AG09309 (cell line): Measurements from ENCODE around the gene ATG16L2.
"Not testable (repeated sequence)": the region's sequence is repeated elsewhere in the genome, so short reads cannot be mapped to it uniquely, and the experiment has no call there.

Experiments used
- DNase-seq: peaks from one replicate; pipeline ENCODE4 v3.0.0-alpha.2; 2010; ENCODE audit warnings: low read depth
- H3K4me3 ChIP-seq: 2 replicates; pipeline ENCODE4 v1.5.1; 2011; ENCODE audit warnings: mild to moderate bottlenecking, low read depth, low read length, moderate library complexity; ENCODE audit not compliant: control insufficient read depth
- TF ChIP-seq, protein P1 (sequence below): IDR thresholded peaks from 2 replicates; pipeline ENCODE4 v1.5.1; 2011; ENCODE audit warnings: mild to moderate bottlenecking, low read depth, low read length, inconsistent platforms; ENCODE audit not compliant: insufficient read depth, control insufficient read depth; ENCODE audit errors: missing control alignments

ATG16L2 gene

DNA sequence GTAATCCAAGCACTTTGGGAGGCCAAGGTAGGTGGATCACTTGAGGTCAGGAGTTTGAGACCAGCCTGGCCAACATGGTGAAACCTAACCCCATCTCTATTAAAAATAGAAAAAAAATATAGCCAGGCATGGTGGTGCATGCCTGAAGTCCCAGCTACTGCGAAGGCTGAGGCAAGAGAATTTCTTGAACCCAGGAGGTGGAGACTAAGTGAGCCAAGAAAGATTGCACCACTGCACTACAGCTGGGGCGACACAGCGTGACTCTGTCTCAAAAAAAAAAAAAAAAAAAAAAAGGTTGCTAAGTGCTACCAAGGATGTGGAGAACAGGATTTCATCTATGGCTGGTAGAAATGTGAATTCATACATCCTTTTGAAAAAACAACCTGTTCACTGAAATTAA is 36.6 kb downstream of the ATG16L2 start:
- H3K4me3 ChIP-seq: no peak overlapping the region
- TF ChIP-seq, protein P1, sequence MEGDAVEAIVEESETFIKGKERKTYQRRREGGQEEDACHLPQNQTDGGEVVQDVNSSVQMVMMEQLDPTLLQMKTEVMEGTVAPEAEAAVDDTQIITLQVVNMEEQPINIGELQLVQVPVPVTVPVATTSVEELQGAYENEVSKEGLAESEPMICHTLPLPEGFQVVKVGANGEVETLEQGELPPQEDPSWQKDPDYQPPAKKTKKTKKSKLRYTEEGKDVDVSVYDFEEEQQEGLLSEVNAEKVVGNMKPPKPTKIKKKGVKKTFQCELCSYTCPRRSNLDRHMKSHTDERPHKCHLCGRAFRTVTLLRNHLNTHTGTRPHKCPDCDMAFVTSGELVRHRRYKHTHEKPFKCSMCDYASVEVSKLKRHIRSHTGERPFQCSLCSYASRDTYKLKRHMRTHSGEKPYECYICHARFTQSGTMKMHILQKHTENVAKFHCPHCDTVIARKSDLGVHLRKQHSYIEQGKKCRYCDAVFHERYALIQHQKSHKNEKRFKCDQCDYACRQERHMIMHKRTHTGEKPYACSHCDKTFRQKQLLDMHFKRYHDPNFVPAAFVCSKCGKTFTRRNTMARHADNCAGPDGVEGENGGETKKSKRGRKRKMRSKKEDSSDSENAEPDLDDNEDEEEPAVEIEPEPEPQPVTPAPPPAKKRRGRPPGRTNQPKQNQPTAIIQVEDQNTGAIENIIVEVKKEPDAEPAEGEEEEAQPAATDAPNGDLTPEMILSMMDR: no peak
- DNase-seq: no peak

DNA sequence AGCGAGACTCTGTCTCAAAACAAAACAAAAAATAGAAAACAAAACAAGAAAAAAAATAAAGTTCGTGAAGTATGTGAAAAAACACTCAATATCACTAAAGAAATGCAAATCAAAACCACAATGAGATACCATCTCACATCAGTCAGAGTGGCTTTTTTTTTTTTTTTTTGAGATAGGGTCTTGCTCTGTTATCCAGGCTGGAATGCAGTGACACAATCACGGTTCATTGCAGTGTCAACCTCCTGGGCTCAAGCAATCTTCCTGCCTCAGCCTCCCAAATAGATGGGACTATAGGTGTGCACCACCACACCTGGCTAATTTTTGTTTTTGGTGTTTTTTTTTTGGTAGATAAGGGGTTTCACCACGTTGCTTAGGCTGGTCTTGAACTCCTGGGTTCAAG is 37.5 kb downstream of the ATG16L2 start:
- no peak overlapping the region for H3K4me3 ChIP-seq
- TF ChIP-seq, protein P1: no peak
- no peak for DNase-seq

DNA sequence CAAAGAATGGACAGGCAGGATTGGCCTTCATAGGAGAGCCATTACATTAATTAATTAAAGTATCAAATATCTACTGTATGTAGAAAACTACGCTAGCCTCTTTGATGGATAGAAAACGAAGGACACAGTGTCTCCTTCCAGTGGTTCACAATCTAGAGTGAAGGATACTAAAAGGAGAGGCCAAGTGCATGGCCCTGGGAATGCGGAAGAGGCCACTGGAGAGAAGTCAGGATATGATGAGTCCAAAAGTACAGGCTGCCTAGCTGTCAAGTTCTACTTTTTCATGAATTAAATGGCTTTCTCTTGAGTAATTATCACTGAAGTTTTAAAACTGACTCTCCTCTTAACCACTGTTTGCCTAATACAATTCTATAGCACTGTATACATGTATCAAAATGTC is 41.9 kb downstream of the ATG16L2 start:
- TF ChIP-seq, protein P1: no peak
- no peak for DNase-seq
- no peak overlapping the region for H3K4me3 ChIP-seq

DNA sequence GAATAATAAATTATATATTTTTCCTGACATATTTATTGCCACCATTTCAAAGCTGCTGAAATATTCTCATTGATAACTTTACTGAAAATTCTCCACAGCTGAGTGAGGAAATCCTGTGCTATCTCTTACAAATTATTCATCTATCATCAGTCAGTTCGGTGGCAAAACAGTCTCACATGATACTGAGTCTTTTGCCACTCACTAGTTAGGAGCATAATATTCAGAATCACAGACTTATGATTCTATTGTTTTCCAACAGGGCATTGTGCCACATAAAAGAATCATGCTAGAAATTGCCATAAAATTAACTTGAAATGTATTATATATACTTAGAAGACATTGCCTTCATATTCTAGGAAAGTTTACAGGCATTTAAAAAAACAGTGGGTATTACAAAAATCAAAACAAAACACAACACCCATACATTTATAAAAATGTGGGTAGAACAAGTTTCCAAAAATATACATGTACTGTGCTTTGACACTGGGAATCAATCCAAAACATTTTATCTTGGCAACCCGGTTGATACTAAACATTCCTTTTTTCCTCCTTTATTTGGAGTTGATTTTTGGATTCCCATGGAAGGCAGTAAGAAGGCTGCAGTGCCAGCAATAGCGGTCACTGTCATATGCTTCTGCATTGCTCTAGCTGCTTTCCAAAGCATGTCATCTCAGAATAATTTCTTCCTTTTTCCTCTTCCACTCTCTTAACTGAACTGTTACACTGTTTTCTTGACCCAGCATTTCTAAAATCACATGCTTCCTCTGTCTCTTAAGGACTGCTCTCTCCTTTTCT is 42.5 kb downstream of the ATG16L2 start:
- no peak for DNase-seq
- no peak overlapping the region for H3K4me3 ChIP-seq

DNA sequence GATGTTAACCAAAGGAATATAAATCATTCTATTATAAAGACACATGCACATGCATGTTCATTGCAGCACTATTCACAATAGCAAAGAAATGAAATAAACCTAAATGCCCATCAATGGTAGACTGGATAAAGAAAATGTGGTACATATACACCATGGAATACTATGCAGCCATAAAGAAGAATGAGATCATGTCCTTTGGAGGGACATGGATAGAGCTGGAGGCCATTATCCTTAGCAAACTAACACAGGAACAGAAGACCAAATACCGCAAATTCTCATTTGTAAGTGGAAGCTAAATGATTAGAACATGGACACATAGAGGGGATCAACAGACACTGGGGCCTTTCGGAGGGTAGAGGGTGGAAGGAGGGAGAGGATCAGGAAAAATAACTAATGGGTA is 44.1 kb downstream of the ATG16L2 start:
- DNase-seq, H3K4me3 ChIP-seq: not testable (repeated sequence)

More for the DNA sequence above, 42.5 kb downstream of the ATG16L2 start:
- TF ChIP-seq, protein P1: no peak

DNA sequence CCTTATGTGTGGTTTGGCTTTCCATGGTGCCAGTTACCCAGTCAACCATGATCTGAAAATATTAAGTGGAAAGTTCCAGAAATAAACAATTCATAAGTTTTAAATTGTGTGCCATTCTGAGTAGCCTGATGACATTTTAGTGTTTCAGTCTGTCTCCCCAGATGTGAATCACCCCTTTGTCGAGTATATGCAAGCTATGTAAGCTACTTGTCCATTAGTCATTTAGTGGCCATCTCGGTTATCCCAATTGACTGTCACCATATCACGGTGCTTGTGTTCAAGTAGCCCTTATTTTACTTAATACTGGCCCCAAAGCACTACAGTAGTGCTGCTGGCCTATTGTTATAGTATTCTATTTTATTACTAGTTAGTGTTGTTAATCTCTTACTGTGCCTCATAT is 44.9 kb downstream of the ATG16L2 start:
- TF ChIP-seq, protein P1: no peak
- no peak overlapping the region for H3K4me3 ChIP-seq
- DNase-seq: no peak

DNA sequence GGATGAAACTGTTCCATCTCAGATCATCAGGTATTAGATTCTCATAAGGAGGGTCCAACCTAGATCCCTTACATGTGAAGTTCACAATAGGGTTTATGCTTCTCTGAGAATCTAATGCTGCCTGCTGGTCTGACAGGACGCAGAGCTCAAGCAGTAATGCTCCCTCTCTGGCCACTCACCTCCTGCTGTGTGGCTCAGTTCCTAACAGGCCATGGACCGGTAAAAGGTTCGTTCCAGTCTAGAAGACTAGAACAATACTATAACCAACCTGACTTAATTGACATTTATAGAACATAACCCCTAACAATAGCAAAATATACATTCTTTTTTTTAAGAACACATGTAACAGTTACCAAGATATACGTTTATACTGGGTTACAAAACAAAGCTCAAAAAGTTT is 45.8 kb downstream of the ATG16L2 start:
- no peak overlapping the region for H3K4me3 ChIP-seq
- TF ChIP-seq, protein P1: no peak
- no peak for DNase-seq
